PC-3 (cell line): ENCODE measurements around the gene TMEM273. TPM values are rescaled to one million over a fixed set of nuclear protein-coding genes. Genes with fewer than 3 reads are reported as not detected.

Experiments used
- ATAC-seq: fragments of 200-7000 bp; cut with Tn5 transposase; 2 replicates; pipeline ENCODE4 v1.9.1; 2020; ENCODE audit warnings: mild to moderate bottlenecking, moderate library complexity
- BruUV-seq: library from RNA; stranded (reverse); fragments of 400-500 nt; replicated peaks from 2 replicates; lab custom pipeline; 2021; lab: Mats Ljungman, UMichigan
- CTCF ChIA-PET: fragments of 300-600 bp; sonication (Branson Sonifier 250); formaldehyde crosslinking; loops from one replicate; lab custom pipeline; 2022; ENCODE audit warnings: antibody characterized with exemption; lab: Charles Lee
- POLR2A ChIA-PET: fragments of 300-600 bp; sonication (Branson Sonifier 250); formaldehyde crosslinking; loops from one replicate; lab custom pipeline; 2022; ENCODE audit warnings: antibody characterized with exemption; ENCODE audit not compliant: unreplicated experiment; lab: Charles Lee
- DNase-seq: peaks from one replicate; pipeline ENCODE4 v3.0.0-alpha.2; 2015
- H2AFZ ChIP-seq: fragments of 300-600 bp; sonication (generic); 2 replicates; pipeline ENCODE4 v1.6.0; 2016; ENCODE audit warnings: antibody characterized with exemption, low read length
- H3F3A ChIP-seq: fragments of 300-600 bp; sonication (generic); one replicate; pipeline ENCODE4 v1.6.0; 2017; ENCODE audit warnings: antibody characterized with exemption, low read length, control low read depth, mild to moderate bottlenecking; ENCODE audit not compliant: unreplicated experiment
- H3K27ac ChIP-seq: fragments of 300-600 bp; sonication (generic); 2 replicates; pipeline ENCODE4 v1.5.1; 2016; ENCODE audit warnings: mild to moderate bottlenecking, low read length
- H3K27me3 ChIP-seq: fragments of 300-600 bp; sonication (generic); 2 replicates; pipeline ENCODE4 v1.6.1; 2016; ENCODE audit warnings: low read length, mixed read lengths
- H3K36me3 ChIP-seq: fragments of 300-600 bp; sonication (generic); 2 replicates; pipeline ENCODE4 v1.6.1; 2016; ENCODE audit warnings: low read depth, mixed run types, low read length, mixed read lengths
- H3K4me1 ChIP-seq: fragments of 300-600 bp; sonication (generic); 2 replicates; pipeline ENCODE4 v1.5.1; 2016; ENCODE audit warnings: low read length; ENCODE audit not compliant: insufficient read depth
- H3K4me2 ChIP-seq: fragments of 300-600 bp; sonication (generic); 2 replicates; pipeline ENCODE4 v1.6.0; 2016; ENCODE audit warnings: low read length
- H3K4me3 ChIP-seq: fragments of 300-600 bp; sonication (generic); 2 replicates; pipeline ENCODE4 v1.5.1; 2016; ENCODE audit warnings: mild to moderate bottlenecking, low read length, mixed read lengths
- H3K79me2 ChIP-seq: fragments of 300-600 bp; sonication (generic); 2 replicates; pipeline ENCODE4 v1.6.1; 2017; ENCODE audit warnings: low read length, mixed read lengths
- H3K9ac ChIP-seq: fragments of 300-600 bp; sonication (generic); 2 replicates; pipeline ENCODE4 v1.6.0; 2016; ENCODE audit warnings: mild to moderate bottlenecking, low read length
- H3K9me2 ChIP-seq: fragments of 300-600 bp; sonication (generic); replicated peaks from 2 replicates; pipeline ENCODE4 v1.6.1; 2016; ENCODE audit warnings: mixed run types, low read length, mixed read lengths
- H3K9me3 ChIP-seq: fragments of 300-600 bp; sonication (generic); 2 replicates; pipeline ENCODE4 v1.6.1; 2016; ENCODE audit warnings: low read length, mixed read lengths
- H4K20me1 ChIP-seq: fragments of 300-600 bp; sonication (generic); 2 replicates; pipeline ENCODE4 v1.6.1; 2016; ENCODE audit warnings: low read length, mixed read lengths
- CTCF ChIP-seq: fragments of 300-600 bp; sonication (generic); conservative IDR thresholded peaks from 2 replicates; pipeline ENCODE4 v1.5.1; 2017; ENCODE audit warnings: antibody characterized with exemption, low read depth, mild to moderate bottlenecking, low read length
- EZH2 ChIP-seq: fragments of 300-600 bp; sonication (generic); IDR thresholded peaks from one replicate; pipeline ENCODE4 v1.6.1; 2017; ENCODE audit warnings: antibody characterized with exemption, mild to moderate bottlenecking, low read length; ENCODE audit not compliant: unreplicated experiment
- EZH2phosphoT487 ChIP-seq: fragments of 300-600 bp; sonication (generic); IDR thresholded peaks from 2 replicates; pipeline ENCODE4 v1.6.1; 2018; ENCODE audit warnings: mild to moderate bottlenecking, antibody characterized with exemption, low read length, borderline replicate concordance
- intact Hi-C: fragments of 100-400 bp; cut with micrococcal nuclease; formaldehyde crosslinking; loops from 2 replicates; pipeline ENCODE4 v1.9.0; 2023
- total RNA-seq: library from RNA; depleted of rRNA; stranded (reverse); fragments of >200 nt; gene quantifications from 2 replicates; pipeline ENCODE4 v1.2.3, GENCODE V29; 2014

TMEM273 gene
- total RNA-seq, 1 experiment from 2014 or later = not detected

GRCh38 chr10:49175587-49176309 lies 12.4 kb downstream of the TMEM273 start:
- Histone ChIP-seq H3F3A (no peaks in the 10 kb centered on the region), H3K4me3 (no peak overlapping the region), H3K79me2 (no peaks in the 10 kb centered on the region), H3K9me2 (no peaks in the 10 kb centered on the region), H3K4me1 (peaks cover 18% of the 10 kb centered on the region), H2AFZ (no peak overlapping the region), H3K27me3 (peaks cover 14% of the 10 kb centered on the region; the same call in 1 of the 2 replicates), H4K20me1 (no peaks in the 10 kb centered on the region), H3K4me2 (no peak overlapping the region), H3K27ac (no peak overlapping the region), H3K9ac (no peak overlapping the region), H3K36me3 (no peaks in the 10 kb centered on the region), H3K9me3 (no peaks in the 10 kb centered on the region)
- TF ChIP-seq EZH2 (no peak), CTCF (no peak), EZH2phosphoT487 (no peak)
- DNase-seq = no peak
- ChIA-PET CTCF (no interaction called here), POLR2A (no interaction called here)
- BruUV-seq = no TSS peak
- no peak for ATAC-seq
- intact Hi-C loops = no loop called here

- Histone ChIP-seq H3K27ac (no peak overlapping the region), H3K36me3 (no peaks in the 10 kb centered on the region), H3K9me3 (no peaks in the 10 kb centered on the region), H3K4me1 (peaks cover 18% of the 10 kb centered on the region), H3F3A (no peaks in the 10 kb centered on the region), H3K4me2 (no peak overlapping the region), H3K79me2 (no peaks in the 10 kb centered on the region), H3K9me2 (no peaks in the 10 kb centered on the region), H3K4me3 (no peak overlapping the region), H4K20me1 (no peaks in the 10 kb centered on the region), H3K27me3 (peaks cover 7% of the 10 kb centered on the region; the same call in 1 of the 2 replicates), H2AFZ (no peak overlapping the region), H3K9ac (no peak overlapping the region)
- TF ChIP-seq EZH2 = no peak
- TF ChIP-seq EZH2phosphoT487 = no peak
- TF ChIP-seq CTCF = no peak
- intact Hi-C loops = no loop called here
- ATAC-seq (no peak), DNase-seq (no peak)
- ChIA-PET CTCF (no interaction called here), POLR2A (interaction anchor here (0.5 kb wide), 1 partner anchor 120 kb away, joined by 3 read pairs; no protein-coding TSS in a partner anchor)
- BruUV-seq = no TSS peak
Observed at GRCh38 chr10:49174926-49175500, 13.2 kb downstream of the TMEM273 start.
